ENCODE data around the gene MSL2. TPM values are rescaled to one million over a fixed set of nuclear protein-coding genes. Genes with fewer than 3 reads are reported as not detected.

MSL2 gene
- total and polyA plus RNA-seq, 3 donors from 2014 or later = 33.9 to 56.9 (median 48.7) TPM

GRCh38 chr3:136109499-136109898, 86.6 kb downstream of the MSL2 start:
- WGBS, 2 donors = 86 to 95% methylated on average over 1 of the region's 1 CpG
- Histone ChIP-seq H3K27me3 (no peaks in the 10 kb centered on the region), H3K4me1 (no peaks in the 10 kb centered on the region), H3K27ac (no peak overlapping the region), H3K4me3 (no peak overlapping the region), H3K36me3 (ENCODE audit: low read depth, missing control alignments) (no peaks in the 10 kb centered on the region), H3K9me3 (no peaks in the 10 kb centered on the region)
- DNase-seq = no peak
- intact Hi-C loops (cut with DNase I; ENCODE audit: low total_unique reads) = no loop called here
- TF ChIP-seq POLR2A (IDR thresholded peaks at IDR 0.05) = no peak
- TF ChIP-seq, protein P1, sequence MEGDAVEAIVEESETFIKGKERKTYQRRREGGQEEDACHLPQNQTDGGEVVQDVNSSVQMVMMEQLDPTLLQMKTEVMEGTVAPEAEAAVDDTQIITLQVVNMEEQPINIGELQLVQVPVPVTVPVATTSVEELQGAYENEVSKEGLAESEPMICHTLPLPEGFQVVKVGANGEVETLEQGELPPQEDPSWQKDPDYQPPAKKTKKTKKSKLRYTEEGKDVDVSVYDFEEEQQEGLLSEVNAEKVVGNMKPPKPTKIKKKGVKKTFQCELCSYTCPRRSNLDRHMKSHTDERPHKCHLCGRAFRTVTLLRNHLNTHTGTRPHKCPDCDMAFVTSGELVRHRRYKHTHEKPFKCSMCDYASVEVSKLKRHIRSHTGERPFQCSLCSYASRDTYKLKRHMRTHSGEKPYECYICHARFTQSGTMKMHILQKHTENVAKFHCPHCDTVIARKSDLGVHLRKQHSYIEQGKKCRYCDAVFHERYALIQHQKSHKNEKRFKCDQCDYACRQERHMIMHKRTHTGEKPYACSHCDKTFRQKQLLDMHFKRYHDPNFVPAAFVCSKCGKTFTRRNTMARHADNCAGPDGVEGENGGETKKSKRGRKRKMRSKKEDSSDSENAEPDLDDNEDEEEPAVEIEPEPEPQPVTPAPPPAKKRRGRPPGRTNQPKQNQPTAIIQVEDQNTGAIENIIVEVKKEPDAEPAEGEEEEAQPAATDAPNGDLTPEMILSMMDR (IDR thresholded peaks at IDR 0.05) = no peak

DNA sequence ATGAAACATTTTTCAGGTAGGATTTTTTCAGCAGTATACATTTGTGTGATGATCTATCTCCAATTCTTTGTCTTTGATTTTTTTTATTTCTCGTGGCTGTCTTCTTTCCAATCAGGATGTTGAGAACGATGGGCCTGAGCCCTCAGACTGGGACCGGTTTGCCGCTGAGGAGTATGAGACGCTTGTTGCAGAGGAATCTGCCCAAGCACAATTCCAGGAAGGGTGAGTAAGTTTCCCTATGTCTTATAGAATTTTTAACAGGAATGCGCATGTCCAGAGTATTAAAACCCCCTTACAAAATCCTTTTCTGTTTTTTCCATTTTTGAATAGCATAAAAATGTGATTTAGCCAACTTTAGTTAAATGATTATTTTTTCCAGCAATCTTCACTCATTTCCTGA, 90.0 kb downstream of the MSL2 start:
- no peak overlapping the region for H3K4me3 ChIP-seq
- no peak for TF ChIP-seq POLR2A (IDR thresholded peaks at IDR 0.05)
- TF ChIP-seq, protein P1 (IDR thresholded peaks at IDR 0.05) = no peak
- intact Hi-C loops (cut with DNase I; ENCODE audit: low total_unique reads) = no loop called here
- no peak for DNase-seq
- no peaks in the 10 kb centered on the region for H3K9me3 ChIP-seq
- 94 to 95% methylated on average over 6 of the region's 6 CpGs for WGBS, 2 donors
- no peaks in the 10 kb centered on the region for H3K4me1 ChIP-seq
- no peak overlapping the region for H3K27ac ChIP-seq
- no peaks in the 10 kb centered on the region for H3K27me3 ChIP-seq
- no peaks in the 10 kb centered on the region for H3K36me3 ChIP-seq (ENCODE audit: low read depth, missing control alignments)

- Histone ChIP-seq H3K9me3 (no peaks in the 10 kb centered on the region), H3K27me3 (no peaks in the 10 kb centered on the region), H3K4me1 (no peaks in the 10 kb centered on the region), H3K36me3 (ENCODE audit: low read depth, missing control alignments) (no peaks in the 10 kb centered on the region), H3K27ac (no peak overlapping the region), H3K4me3 (no peak overlapping the region)
- WGBS, 2 donors = 86 to 92% methylated on average over 4 of the region's 4 CpGs
- DNase-seq = no peak
- intact Hi-C loops (cut with DNase I; ENCODE audit: low total_unique reads) = no loop called here
- TF ChIP-seq, protein P1 (IDR thresholded peaks at IDR 0.05) = no peak
Measured at GRCh38 chr3:136105044-136105443, 91.1 kb downstream of the MSL2 start.

Other genes with a start within 250 kb of the MSL2 start
- gene PPP2R3A, start 230.6 kb downstream of the MSL2 start, total RNA-seq = 10 to 100 TPM; 35.4 to 41.7 TPM
- 12.2 TPM for gene PPP2R3A, start 230.6 kb downstream of the MSL2 start, polyA plus RNA-seq (ENCODE audit: insufficient read depth, low read depth, low replicate concordance)
- 10 to 100 TPM; 81.7 to 91.8 TPM for gene PCCB, start 54.0 kb upstream of the MSL2 start, total RNA-seq
- 96.2 TPM for gene PCCB, start 54.0 kb upstream of the MSL2 start, polyA plus RNA-seq (ENCODE audit: insufficient read depth, low read depth, low replicate concordance)

Measured in testis (tissue), 3 donors.